ENCODE results near the gene FKRP.

Gene FKRP

DNA sequence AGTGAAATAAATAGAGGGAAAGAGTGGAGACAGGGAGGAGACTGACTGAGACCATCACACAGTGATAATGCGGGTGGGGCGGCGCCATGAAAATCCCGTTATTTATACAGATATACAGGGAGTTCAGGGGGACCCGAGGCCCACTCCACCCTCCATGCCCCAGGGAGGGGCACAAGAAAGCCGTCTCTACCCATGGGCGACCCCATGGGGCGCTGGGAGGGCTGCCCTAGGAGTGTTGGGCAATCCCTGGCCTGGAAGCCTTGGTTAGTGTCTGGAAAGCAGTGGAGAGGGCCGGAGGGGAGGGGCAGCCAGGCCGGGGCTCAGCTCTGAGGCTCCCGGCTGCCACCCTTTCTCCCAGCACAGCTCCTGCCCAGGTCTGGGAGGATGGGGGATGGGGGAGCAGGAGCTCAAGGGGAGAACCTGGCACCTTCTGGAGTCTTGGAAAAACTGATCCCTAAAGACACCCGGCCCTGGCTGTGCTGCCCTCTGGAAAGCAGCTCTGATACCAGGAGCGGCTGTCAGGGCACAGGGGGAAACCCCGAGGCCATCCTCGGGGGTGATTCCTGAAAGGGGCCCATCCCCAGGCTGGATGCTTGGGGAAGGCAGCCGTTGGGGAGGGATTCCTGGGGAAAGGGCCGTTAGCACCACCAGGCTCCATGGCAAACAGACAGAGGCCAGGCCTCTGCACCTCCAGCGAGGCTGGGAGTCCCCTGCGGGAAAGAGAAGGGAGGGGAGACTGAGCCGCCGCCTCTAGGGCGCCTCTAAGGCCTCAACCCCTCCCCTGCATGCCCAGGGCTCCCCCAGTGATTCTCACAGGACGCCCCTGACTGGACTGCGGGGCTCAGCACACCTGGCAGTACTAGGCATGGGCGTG, 26.0 kb upstream of the FKRP start:
- no peak for DNase-seq

DNA sequence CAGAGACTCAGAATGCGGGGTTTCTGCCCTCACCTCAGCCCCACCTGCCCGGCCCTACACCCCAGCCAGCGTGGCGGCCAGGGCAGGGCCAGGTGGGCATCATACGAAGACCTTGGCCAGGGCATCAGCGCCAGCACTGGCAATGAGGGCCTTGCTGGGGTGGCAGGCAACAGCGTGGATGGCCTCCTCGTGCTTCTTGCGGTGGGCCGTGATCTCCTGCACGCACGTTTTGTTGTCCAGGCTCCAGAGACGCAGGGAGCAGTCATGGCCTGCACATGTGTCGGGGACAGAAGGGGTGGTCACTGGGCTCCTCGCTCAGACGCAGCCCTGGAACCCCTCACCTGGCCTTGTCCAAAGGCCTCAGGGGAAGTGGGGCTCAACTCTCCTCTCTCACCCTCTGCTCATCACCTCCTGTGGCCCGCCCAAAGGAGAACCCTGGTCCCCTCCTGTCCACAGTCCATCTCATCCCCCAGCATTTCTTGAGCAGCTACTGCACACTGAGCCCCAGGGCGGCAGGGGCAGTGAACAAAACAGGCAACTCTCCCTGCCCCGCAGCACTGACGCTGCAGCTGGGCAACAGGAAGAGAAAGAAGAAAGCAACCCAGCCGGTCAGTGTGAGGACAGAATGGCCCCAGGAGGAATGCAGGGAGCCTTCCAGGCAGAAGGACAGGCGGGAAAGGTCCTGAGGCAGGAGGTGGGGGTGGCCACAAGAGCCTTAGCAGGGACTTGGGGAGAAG, 25.2 kb upstream of the FKRP start:
- DNase-seq: no peak

DNA sequence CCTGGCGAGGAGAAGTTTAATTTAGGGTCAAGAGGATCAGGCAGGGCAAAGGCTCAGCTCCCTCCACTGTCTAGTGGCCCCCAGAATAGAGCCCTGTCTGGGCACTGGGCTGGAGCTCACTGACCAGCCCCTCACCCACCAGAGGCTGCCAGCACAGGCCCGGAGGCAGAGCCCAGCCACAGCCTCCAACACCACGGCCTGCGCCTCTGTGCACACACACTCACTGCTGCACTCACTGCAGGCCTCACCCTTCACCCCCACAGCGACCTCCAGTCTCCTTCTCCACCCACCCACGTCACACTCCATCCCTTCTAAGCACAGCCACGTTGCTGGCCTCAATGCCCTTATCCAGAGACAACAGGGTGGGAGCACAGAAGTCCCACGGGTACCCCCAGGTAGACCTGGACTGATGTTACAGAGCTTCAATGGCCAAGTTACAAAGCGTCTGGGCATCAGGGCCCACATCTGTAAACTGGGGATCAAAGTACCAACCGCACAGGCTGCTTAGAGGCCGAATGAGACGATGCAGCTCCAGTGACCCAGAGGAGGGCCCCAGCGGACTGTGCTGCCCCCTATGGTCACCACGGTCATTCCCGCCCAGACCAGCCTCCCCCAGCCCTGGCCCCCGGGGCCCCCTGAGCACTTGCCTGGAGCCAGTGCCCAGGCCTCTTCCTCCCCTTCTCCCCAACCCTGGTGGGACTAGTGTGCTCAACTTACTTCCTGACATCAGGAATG, 24.4 kb upstream of the FKRP start:
- no peak for DNase-seq

DNA sequence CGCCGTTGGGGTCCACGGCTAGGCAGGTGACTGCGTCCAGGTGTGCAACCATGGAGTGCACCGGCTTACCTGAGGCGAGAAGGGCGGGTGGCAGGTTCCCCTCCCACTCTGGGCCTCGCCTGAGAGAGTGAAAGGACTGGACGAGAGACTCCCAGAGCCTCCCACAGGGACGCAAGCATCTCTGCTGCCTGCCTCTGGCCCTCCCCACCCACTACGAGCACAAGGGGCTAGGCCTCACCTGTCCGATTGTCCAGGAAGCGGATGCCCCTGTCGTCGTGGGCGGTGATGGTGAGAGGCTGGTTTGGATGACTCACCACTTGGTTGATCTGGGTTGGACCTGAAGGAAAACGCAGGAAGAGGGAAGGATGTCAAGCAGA, 23.9 kb upstream of the FKRP start:
- no peak for DNase-seq

DNA sequence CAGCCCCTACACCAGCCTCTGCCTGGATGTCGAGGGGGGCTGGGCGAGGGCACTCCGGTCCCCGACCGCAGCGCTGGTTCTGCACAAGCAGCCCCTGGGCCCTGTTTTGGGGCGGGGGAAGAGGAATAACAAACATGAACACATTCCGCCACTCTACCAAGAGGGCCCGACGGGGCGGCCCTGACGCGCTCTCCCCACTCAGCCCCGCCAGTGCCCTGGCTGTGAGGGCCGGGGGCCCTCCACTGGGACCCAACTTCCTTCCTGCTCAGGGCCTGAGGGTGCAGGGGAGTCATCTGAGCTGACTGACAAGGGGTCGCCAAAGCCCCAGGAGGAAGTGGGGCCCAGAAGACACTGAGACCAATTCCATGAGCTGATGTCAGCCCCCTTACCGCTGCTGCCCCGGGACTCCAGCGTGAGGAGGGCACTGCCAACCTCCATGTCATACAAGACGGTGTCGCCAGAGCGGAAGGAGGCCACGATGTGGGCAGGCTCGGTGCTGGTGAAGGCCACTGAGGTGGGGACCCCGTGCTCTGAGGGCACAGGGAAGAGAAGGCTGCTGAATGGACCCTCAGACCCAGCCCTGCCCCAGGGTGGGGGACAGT, 23.3 kb upstream of the FKRP start:
- DNase-seq: no peak

DNA sequence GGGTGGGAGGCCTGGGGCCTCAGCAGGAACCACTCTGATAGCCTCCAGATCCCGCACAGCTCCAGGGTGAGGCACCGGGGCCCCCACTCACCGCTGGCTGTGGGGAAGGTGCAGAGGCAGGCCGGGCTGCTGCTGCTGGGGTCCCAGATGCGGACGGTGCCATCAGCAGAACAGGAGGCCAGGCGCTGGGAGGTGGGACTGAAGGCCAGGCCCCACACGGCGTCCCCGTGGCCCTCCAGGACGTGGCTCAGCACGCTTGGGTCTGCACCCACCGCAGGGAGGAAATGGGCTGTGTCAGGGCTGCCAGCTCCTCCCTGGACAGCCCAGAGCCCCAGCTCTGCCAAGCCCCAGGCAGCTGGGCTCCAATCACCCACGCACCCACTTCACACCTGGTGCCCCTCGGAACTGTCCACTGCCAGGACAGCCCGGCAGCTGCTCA, 22.8 kb upstream of the FKRP start:
- DNase-seq: no peak

DNA sequence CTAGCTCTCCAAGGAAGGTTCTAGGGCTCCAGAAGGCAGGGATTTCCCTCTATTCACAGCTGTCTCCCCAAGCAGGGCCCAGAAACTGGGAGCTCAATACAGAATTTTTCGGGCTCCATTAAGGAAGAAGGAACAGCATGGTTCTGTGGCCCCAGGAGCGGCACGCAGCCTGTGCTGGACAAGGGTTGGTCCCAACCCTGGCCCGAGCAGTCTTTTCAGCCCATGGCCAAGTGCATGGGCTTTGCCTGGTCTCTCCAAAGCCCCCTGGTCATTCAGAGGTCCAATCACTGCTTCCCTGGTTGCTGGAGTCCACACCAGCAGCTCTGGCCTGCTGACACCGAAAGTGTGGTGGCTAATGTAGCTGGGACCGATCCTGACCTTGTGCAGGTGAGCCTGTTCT, 22.4 kb upstream of the FKRP start:
- DNase-seq: no peak

DNA sequence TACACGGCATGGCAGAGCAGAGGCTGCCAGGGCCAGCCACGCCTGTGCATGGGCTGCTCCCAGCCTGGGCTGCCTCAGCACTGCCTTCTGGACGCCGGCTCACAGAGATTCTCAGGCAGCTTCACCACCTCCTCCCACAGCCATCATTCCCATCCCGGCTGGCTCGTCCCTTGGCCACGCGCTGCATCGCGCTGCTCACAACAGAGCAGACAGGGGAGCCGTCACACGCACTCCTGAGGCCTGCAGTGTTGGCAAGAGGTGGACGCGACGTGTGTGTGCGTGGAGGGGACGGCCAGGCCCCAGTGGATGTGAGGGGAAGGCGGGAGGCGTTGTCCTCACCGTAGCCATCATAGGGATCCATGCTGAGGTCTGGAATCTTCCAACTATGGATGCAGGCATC, 21.4 kb upstream of the FKRP start:
- no peak for DNase-seq

DNA sequence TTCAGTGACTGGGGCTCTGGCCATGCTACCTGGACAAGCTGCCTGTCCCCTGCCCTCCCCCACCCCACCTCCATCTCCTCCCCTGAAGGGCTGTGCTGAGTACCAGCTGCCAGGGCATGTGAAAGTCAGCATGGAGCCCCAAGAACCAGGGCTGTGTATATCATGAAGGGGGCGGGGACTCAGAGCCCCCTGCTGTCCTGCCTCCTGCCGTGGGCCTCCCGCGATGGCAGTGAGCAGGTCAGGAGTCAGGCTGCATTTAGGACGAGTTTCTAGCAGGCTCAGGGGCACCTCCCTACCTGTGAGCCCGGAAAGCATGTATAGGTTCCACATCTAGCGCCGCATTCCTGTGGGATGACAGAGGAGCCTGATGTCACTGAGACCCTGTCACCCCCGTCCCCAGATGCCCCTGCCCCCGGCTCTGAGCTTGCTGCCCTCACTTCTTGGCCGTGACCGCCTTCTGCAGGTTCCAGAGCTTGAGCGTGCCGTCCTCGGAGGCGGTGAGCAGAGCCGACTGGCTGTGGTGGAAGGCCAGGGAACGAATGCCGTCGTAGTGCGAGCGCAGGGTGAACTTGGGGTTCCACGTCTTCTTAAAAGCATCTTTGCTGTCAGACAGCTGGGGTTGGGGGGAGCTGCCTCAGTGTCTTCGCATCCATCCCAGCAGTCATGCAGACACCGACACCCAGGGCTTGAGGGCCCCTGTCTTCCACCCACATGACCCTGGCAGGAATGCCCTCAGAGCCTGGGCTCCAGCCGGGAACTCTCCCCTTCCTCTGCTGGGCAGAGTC, 20.6 kb upstream of the FKRP start:
- no peak for DNase-seq

DNA sequence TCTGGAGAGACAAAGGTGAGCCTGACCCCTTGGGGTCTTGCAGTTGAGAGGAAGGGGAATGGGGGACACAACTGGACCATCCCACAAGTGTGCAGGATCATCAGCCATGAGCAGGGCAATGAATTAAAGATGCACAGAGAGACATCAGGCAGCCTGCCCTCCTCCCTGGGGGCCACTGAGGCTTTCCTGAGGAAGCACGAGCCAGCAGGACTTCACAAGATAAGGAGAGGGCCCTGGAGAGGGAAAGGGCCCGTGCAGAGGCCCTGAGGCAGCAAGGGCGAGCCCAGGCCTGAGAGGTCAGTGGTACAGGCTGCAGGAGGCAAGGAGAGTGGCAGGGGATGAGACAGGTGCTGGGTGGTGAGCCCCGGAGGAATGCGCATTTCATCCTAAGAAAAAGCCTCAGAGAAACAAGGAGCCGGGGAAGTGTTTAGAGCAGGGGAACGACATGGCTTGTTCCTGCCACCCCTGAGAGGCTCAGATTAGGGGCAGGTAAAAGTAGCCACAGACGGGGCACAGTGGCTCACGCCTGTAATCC, 19.9 kb upstream of the FKRP start:
- no peak for DNase-seq

DNA sequence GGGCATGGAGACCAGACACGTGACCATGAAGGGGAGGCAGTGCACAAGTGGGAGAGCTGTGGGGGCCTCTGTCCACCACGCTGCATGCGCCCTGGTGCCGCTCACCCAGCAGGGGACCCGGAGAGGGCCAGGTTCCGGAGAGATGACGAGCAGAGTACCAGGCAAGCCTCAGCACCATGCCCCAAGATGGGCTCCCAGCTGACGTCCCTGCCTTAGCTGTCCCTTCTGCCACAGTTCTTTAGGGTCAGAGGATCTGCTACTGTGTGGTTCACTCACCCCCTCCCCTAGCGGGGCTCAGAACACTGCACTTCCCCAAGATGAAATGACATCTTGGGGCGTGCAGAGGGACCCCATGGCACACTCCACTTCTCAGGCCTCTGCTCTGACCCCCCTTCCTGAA, 19.3 kb upstream of the FKRP start:
- DNase-seq: no peak

DNA sequence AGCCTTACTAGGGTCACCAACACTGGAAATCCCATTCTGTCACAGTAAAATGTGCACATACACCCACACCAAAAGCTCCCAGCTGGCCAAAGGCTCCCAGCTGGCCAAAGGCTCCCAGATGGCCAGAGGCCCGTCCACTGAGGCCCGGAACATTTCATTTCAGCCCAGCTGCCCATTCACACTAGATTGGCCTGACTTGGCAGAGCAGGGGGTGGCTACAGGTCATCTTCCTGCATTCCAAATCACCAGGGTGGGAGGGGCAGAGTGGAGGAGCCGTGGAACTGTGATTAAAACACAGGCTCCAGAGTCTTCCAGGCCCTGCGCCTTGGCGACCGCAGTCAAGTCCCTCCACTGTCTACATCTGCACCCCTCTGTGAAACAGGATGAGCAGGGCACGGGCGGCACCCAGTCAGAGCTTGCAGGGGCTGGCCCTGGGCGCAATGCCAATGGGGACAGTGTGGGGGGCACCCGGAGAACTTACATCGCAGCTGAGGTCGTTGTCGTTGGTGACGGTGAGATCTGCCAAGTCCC, 18.8 kb upstream of the FKRP start:
- no peak for DNase-seq

DNA sequence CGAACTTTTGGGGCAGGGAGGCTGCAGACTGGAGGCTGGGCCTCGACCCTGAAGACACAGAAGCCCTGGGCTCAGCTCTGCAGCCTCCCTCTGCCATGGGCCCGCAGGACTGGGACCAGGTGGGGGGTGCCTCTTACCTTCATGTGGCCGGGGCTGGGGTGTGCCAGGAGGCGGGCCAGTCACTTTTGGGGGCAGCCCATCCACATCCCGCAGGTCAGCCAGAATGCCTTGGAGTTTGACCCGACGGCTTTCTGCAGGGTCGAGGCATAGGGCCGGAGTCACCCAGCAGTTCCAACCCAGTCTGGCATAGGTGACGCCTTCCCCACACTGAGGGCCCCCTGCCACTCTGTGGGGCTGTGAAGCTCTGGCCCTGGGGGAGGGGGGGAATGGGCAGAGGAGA, 18.1 kb upstream of the FKRP start:
- no peak for DNase-seq

DNA sequence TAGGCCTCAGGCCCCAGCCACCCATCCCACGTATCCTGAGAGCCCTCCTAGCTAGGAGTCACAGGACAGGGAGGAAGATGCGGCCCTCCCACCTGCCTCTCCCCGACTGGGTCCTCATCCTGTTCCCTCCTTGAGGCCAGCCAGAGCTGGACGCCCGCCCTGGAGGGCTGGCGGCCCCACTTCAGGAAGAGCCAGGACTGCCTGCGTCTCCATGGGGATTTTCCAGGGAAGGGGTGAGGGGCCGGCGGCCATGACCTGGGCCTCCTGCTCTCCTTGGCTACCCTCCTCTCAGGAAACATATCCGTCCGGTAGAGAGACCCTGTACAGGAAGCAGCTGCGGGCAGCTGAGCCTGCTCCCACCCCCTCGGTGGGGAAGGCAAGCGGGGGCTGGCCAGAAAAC, 17.6 kb upstream of the FKRP start:
- no peak for DNase-seq

DNA sequence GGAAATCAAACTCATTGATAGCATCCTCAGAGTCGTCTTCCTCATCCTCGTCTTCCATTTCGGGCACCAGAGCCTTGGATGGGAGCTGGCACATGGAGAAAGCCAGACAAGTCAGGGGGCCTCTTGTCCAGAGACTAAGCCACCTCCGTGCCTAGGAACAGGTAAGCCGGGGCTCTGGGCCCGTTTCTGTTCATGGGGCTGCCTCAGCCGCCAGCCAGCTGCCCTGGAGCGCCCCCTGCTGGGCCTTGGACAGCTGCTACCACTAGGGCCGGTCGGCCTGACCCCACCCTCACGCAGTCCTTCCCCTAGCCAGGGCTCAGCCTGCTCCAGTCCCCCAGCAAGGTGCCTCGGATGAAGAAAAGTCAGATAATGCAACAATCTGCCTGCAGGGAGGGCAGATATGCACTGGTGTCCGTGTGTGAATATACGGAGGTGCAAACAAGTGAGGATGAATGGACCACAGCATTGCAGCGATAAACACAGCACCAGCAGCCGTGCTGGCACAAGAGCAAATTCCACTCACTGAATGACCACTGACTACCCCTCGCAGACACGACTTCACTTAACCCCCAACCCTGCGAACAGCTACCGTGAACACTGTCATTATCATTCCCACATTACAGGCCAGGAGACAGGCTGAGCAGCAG, 17.0 kb upstream of the FKRP start:
- DNase-seq: peak; percentile 38

DNA sequence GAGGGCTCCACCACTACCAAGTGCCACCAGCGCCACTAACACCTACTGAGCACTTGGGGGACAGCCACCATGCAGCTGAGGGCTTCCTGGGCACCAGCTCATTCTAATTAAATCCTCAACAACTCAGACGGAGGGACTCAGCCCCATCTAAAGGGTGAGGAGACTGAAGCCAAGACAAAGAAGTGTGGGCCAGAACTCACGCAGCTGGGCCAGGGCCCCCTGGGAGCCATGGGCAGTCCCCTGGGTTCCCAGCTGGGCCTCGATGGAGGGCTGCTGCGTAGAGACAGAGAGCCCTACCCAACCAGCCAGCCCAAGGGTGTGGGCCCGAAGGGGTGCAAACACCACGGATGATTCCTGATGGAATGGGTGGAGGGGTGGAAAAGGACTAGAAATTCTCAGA, 16.2 kb upstream of the FKRP start:
- DNase-seq: no peak

DNA sequence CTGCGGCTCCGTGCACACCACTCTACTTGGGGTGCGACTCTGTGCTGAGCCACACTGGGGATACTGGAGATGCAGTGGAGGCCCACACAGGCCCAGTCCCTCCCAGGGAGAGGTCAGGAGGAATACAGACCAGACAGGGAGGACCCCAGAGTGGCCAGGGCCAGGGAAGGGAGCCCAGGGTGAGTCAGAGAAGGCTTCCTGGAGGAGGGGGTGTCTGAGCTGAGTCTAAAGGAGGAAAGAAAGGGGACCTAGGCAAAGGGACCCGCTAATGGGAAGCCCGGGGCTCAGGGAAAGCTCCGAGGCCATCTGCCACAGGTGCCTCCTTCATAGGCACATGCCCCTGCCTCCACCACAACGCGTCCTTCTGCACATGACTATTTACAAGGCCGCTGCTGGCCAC, 15.7 kb upstream of the FKRP start:
- no peak for DNase-seq

DNA sequence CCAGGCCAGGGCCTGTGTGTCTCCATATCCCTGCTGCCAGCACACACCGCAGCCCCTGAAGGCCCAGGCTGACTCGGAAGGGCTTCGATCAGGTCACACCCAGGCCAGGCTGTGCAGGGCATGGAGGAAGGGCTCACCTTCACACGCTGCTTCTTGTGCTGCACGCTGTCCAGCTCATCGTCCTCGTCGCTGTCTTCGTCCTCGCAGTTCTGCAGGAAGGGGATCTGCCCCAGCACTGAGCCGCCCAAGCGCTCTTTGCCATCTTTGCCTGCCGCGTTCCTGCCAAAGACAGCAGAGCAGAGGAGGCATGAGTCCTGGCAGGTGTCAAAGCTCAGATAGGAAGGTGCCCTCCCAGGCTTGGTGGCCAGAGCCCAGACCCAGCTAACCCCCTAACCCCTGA, 15.3 kb upstream of the FKRP start:
- DNase-seq: no peak

DNA sequence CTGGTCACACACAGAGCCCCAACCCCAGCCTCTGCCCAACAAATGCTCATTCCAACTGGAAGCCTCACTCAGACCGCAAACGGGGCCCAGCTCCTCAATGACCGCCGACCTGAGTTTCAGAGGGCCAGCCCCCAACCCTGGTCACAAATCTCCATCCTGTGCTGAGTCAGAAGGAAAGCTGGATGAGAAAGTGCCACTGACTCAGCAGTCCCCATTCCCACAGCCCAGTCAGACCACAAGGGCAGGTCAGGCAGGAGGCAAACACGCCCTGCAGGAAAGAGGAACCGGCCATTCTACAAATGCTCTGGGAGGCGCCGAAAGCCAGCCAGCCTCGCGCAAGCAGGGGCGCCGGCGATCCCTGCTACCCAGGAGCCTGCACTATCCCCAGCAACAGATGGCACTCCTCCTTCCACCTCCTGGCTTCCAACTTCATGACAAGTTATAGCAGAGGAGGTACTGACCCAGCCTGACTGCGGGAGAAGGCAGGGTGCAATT, 14.8 kb upstream of the FKRP start:
- DNase-seq: peak; percentile 68

DNA sequence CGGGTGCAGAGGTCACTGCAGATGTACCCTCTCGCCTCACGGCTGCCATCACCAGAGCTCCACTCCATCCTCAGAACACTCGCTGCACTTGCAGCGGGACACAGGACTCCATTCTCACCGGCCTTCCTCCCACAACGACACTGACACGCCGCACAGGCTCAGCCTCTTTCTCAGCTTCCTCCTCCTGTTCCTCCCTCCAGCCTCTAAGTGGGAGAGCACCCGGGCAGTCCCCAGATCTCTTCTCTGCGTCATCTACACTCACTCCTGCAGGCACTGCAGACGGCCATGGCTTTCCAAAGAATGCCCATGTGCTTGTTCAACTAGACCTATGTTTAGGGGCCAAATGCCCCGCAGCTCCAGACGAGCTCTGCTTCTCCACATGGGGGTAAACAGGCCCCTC, 14.3 kb upstream of the FKRP start:
- DNase-seq: no peak
